ENCODE data around the gene ZNF697.

The ZNF697 gene

DNA sequence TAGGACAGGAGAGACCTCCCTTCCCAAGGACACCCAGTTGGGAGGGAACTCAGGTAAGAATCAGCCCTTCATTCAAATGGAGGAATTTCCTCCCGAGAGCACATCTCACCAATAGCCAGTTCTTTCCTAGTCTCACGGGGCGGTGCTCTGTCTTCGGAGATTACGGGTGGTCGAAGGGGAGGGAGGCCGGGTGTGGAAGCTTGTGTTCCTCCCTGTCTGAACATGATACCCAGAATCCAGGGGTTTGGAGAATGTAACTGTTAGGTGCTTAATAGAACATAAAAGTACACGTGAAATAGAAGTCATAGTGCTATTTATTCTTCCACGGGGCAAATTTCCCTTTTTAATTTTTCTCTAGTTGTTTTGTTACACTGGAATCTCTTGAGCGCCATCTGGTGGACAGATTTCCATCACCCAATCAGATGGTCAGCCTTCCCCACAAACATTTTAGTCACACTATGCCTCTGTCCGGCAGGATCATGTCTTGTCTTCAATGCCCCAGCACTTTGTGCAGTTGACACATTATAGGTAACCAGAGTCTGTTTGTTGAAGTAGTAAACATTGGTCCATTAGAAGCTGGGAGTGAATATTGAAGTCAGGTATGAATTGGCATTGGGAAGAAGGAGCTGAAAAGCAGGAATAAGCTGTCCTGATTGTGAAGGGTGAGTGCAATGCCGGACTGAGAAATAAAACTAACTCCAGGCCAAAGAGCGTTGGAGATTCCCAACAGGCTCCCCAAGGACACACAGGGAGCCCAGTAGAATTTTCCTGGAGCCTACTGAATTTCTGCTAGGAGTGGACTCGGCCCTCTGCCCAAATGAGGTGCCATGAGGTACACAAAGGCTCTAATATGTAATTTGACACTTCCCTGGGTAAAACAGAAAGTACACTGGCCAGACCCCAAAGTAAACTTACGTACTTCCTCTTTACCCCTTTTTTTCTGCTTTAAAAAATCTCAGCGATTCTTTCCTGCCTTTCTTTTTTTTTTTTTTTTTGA, 27.6 kb upstream of the ZNF697 start:
- TF ChIP-seq, protein P1, sequence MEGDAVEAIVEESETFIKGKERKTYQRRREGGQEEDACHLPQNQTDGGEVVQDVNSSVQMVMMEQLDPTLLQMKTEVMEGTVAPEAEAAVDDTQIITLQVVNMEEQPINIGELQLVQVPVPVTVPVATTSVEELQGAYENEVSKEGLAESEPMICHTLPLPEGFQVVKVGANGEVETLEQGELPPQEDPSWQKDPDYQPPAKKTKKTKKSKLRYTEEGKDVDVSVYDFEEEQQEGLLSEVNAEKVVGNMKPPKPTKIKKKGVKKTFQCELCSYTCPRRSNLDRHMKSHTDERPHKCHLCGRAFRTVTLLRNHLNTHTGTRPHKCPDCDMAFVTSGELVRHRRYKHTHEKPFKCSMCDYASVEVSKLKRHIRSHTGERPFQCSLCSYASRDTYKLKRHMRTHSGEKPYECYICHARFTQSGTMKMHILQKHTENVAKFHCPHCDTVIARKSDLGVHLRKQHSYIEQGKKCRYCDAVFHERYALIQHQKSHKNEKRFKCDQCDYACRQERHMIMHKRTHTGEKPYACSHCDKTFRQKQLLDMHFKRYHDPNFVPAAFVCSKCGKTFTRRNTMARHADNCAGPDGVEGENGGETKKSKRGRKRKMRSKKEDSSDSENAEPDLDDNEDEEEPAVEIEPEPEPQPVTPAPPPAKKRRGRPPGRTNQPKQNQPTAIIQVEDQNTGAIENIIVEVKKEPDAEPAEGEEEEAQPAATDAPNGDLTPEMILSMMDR (IDR thresholded peaks at IDR 0.05; ENCODE audit: low read length, missing control alignments) = peak; percentile 85
- peak overlapping the region; percentile 49 for H3K4me3 ChIP-seq (replicated peaks; ENCODE audit: low read depth, low read length)
- DNase-seq (ENCODE audit: low read depth) = peak; percentile 93

GRCh38 chr1:119674835-119675289, 26.8 kb upstream of the ZNF697 start:
- peak; percentile 67 for DNase-seq (ENCODE audit: low read depth)
- TF ChIP-seq, protein P1 (IDR thresholded peaks at IDR 0.05; ENCODE audit: low read length, missing control alignments) = no peak
- H3K4me3 ChIP-seq (replicated peaks; ENCODE audit: low read depth, low read length) = no peak overlapping the region

DNA sequence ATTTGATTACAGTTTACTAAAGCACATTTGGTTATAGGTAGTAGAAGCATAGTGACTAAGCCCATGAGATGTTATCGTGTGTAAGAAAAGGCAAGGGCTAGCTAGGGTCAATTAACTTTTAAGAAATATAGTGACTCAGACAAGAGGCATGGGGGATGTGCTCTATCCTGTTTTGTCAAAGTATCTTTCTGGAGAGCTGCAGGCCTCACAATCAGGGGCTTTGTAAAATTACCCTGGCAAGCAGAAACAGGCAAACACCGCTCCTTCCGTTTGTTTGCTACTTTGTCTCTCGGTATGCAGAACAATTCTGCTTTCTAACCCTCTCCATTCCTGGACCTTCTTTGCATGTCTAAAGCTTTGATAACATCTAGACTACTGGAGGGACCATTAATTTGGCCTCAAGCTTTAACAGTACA, 26.1 kb upstream of the ZNF697 start:
- H3K4me3 ChIP-seq (replicated peaks; ENCODE audit: low read depth, low read length) = no peak overlapping the region
- TF ChIP-seq, protein P1 (IDR thresholded peaks at IDR 0.05; ENCODE audit: low read length, missing control alignments) = no peak
- DNase-seq (ENCODE audit: low read depth) = peak; percentile 67

- TF ChIP-seq, protein P1 (IDR thresholded peaks at IDR 0.05; ENCODE audit: low read length, missing control alignments) = no peak
- no peak overlapping the region for H3K4me3 ChIP-seq (replicated peaks; ENCODE audit: low read depth, low read length)
- peak; percentile 73 for DNase-seq (ENCODE audit: low read depth)
Measured at GRCh38 chr1:119673171-119673940, 25.3 kb upstream of the ZNF697 start.

DNA sequence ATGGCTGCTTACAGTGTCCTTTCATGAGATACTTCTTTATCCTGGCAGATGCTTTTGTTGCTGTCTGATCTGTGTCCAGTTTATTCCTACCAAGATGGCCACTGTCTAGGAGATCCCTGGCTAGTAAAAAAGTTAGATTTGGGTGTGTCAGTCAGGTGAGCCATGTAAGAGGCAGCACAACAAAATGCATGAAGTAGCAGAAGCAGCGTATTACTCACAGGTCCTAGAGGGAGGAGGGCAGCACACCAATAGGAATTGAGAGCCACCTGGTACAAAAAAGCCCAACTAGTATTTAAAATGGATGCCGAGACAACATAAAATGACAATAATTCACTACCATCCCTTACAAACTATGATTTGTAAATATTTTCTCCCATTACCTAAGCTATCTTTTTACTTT, 22.8 kb upstream of the ZNF697 start:
- no peak for DNase-seq (ENCODE audit: low read depth)
- no peak overlapping the region for H3K4me3 ChIP-seq (replicated peaks; ENCODE audit: low read depth, low read length)
- TF ChIP-seq, protein P1 (IDR thresholded peaks at IDR 0.05; ENCODE audit: low read length, missing control alignments) = no peak

- DNase-seq (ENCODE audit: low read depth) = no peak
- TF ChIP-seq, protein P1 (IDR thresholded peaks at IDR 0.05; ENCODE audit: low read length, missing control alignments) = no peak
- H3K4me3 ChIP-seq (replicated peaks; ENCODE audit: low read depth, low read length) = no peak overlapping the region
Measured at GRCh38 chr1:119667173-119667572, 19.1 kb upstream of the ZNF697 start.

Data from fibroblast of pulmonary artery (primary cell).